Measurements from ENCODE around the gene SCAF8. TPM values are rescaled to one million over a fixed set of nuclear protein-coding genes. Genes with fewer than 3 reads are reported as not detected.
A peak's percentile ranks its signal among the peaks of the same experiment; 100 is the strongest.
"Not testable (repeated sequence)": the region's sequence is repeated elsewhere in the genome, so short reads cannot be mapped to it uniquely, and the experiment has no call there.

SCAF8 gene
- total RNA-seq, result 29.2 and 35.7 TPM in 2 replicates
- polyA plus RNA-seq (2012), result 11.7 TPM

GRCh38 chr6:154733183-154733625, at the start of gene SCAF8:
TSS of gene SCAF8 (plus strand) at chr6:154733416. CDS start at chr6:154733901, 485 bp downstream.
- peak; percentile 87 for DNase-seq (ENCODE audit: low read depth)

DNA sequence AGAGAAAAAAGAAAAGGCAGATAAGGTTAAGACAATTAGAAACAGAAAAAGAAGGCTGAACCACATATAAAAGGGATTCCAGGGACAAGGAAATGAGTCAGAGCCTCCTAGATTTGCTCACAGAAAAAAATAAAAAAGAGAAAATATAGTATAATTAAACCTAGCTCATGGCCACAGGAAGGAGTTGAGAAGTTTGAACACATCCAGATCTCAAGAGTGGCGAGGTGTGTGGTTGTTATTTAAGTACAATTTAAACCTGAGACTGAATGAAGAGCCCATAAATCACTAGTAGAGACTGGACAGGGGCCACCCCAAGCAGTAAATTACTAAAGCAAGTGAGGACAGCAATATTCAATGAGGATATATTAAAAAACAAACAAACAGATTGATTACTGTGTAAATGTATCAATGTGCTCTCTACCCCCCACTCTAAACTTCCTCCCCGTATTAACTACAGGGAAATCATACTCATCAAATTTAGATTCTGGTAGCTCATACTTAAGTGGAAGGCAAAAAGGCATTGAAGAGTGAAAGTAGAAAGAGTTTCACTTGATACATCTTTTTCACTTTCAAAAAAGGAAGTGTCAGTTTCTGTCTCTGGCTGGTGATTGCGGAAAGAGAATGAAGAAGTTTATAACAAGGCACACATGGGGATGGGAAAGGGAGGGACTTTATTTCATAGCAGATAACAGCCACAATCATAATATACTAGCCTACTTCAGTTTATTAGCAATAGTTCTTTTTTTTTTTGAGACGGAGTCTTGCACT, 49.3 kb upstream of the SCAF8 start:
- peak; percentile 17 for DNase-seq (ENCODE audit: low read depth)

GRCh38 chr6:154686162-154686561, 47.1 kb upstream of the SCAF8 start:
- DNase-seq (ENCODE audit: low read depth), result no peak

- no peak for DNase-seq (ENCODE audit: low read depth)
These were observed 43.5 kb upstream of the SCAF8 start for GRCh38 chr6:154689493-154690255.

DNA sequence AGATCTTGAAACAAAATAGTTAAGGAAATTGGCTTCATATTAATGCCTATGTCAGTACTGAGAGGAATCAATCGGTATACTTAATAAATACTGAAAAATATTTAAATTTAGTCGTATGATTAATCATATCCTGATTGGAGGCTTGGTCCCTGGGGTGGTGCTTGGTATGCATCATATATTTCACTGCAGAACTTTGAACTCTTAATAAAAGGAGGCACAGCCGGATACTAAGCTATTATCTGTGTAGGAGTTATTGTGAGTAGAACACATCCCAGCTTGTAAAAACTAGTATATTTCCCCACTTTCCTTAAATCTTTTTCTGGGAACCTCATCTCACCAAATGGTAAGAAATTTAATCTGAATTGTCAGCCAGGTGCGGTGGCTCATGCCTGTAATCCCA, 42.4 kb upstream of the SCAF8 start:
- DNase-seq (ENCODE audit: low read depth), result no peak

DNA sequence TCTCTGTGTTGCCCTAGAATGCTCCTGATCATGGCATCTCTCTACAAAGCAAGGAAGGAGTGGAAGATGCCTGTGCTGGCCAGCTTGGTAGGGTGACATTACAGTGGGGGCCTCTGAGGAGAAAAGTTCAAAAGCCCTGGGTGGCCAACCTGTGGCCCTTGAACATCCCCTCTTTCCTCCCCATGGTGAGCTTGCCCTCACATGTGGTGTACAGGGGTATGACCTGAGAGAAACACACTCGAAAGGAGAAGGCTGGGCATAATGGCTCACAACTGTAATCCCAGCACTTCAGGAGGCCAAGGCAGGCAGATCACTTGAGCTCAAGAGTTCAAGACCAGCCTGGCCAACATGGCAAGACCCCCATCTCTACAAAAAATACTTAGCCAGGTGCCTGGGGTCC, 36.6 kb upstream of the SCAF8 start:
- no peak for DNase-seq (ENCODE audit: low read depth)

- DNase-seq (ENCODE audit: low read depth), result no peak
These were observed 30.1 kb upstream of the SCAF8 start for GRCh38 chr6:154703124-154703523.

- no peak for DNase-seq (ENCODE audit: low read depth)
These were observed 27.6 kb upstream of the SCAF8 start for GRCh38 chr6:154705471-154706113.

- no peak for DNase-seq (ENCODE audit: low read depth)
These were observed 26.8 kb upstream of the SCAF8 start for GRCh38 chr6:154706389-154706788.

GRCh38 chr6:154709621-154710020, 23.6 kb upstream of the SCAF8 start:
- no peak for DNase-seq (ENCODE audit: low read depth)

- DNase-seq (ENCODE audit: low read depth), result no peak
These were observed 22.5 kb upstream of the SCAF8 start for GRCh38 chr6:154710689-154711088.

GRCh38 chr6:154715446-154715845, 17.8 kb upstream of the SCAF8 start:
- no peak for DNase-seq (ENCODE audit: low read depth)

DNA sequence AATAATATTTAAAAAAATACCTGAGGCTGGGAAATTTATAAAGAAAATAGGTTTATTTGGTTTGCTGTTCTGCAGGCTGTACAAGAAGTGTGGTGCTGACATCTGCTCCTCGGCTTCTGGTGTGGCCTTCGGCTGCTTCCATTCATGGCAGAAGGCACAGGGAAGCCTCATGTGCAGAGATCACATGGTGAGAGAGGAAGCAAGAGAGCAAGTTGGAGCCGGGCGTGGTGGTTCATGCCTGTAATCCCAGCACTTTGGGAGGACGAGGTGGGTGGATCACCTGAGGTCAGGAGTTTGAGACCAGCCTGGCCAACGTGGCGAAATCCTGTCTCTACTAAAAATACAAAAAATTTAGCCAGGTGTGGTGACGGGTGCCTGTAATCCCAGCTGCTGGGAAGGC, 16.9 kb upstream of the SCAF8 start:
- DNase-seq (ENCODE audit: low read depth), result not testable (repeated sequence)

DNA sequence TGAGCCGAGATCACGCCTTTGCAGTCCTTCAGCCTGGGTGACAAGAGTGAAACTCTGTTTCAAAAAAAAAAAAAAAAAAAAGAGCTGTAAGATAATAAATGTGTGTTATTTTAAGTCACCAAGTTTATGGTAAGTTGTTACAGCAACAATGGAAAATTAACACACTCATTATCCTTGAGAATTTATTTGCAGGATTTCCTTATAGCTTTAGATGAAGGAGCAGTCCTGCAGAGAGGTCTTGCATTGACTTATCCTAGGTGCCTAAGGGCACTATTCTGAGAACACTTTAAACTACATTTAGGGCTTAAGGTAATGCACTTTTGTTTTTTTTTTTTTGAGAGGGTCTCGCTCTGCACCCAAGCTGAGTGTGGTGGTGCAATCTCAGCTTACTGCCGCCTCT, 13.8 kb upstream of the SCAF8 start:
- DNase-seq (ENCODE audit: low read depth), result no peak

DNA sequence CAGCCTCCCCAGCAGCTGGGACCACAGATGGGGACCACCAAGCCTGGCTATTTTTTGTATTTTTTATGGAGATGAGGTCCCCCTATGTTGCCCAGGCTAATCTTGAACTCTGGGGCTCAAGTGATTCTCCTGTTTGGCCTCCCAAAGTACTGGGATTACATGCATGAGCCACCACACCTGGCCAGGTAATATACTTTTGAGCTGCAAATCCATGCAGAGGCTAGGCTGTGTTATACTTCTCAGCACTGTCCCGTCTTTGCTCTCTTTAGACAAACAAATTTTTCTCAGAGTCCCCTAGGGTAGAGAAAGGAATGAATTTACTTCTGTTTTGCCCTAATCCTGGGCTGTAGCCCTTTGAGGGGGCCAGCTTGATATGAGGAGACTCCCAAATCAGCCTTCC, 13.4 kb upstream of the SCAF8 start:
- no peak for DNase-seq (ENCODE audit: low read depth)

- DNase-seq (ENCODE audit: low read depth), result peak; percentile 74
These were observed 11.8 kb upstream of the SCAF8 start for GRCh38 chr6:154721460-154721859.

- no peak for DNase-seq (ENCODE audit: low read depth)
These were observed 6.3 kb upstream of the SCAF8 start for GRCh38 chr6:154726887-154727286.

- no peak for DNase-seq (ENCODE audit: low read depth)
These were observed 1.7 kb upstream of the SCAF8 start for GRCh38 chr6:154731296-154732218.

- DNase-seq (ENCODE audit: low read depth), result no peak
These were observed 556 bp upstream of the SCAF8 start for GRCh38 chr6:154732538-154733182.

DNA sequence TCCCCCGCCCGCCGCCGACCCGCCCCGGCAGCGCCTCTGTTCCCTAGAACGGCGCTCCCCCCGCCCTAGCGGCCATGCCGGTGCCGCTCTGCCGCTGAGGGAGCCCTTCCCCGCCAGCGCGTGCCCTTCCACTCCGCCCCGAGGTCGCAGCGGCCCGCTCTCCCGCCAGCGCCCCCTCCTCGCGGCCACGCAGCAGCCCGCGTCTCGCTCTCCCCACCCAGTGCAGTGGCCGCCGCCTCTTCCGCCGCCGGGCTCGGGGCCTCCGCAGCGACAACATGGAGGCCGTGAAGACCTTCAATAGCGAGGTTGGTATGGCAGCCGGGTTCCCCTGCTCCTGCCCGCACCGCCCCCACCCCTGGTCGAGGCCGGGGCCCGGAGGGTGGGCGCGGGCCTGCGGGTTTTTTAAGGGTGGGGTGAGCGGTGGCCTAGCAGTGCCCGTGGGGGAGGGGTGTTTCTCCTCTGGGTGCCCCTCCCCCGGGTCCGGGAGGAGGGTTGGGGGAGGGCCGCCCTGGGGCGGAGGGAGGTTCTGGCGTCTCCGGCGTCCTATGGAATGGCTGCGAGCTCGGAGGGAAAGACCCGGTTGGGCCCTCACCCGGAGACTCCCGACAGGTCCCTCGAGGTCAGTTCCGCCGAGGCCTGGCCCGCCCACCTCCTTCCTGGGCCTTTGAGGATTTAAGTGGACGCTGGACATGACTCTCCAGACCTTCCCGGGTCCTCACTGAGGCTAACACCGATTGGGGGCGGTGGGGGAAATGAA, 588 bp downstream of the SCAF8 start:
- peak; percentile 97 for DNase-seq (ENCODE audit: low read depth)

All from myocyte (in vitro differentiated cells).